GM21515 (cell line): ENCODE results near the gene JPH4.
"Not testable (repeated sequence)": the region's sequence is repeated elsewhere in the genome, so short reads cannot be mapped to it uniquely, and the experiment has no call there.

Experiments used
- ATAC-seq: cut with Tn5 transposase; IDR thresholded peaks from one replicate; pipeline ENCODE4 v1.9.1; 2021; ENCODE audit not compliant: unreplicated experiment

JPH4 gene

GRCh38 chr14:23578560-23579310 lies at the start of gene JPH4:
Gene JPH4, minus strand, starts transcription at chr14:23578790. Its CDS starts 1,337 bp downstream, at chr14:23577453.
- ATAC-seq = no peak

- no peak for ATAC-seq
These were observed 49.4 kb upstream of the JPH4 start for GRCh38 chr14:23627961-23628360.

DNA sequence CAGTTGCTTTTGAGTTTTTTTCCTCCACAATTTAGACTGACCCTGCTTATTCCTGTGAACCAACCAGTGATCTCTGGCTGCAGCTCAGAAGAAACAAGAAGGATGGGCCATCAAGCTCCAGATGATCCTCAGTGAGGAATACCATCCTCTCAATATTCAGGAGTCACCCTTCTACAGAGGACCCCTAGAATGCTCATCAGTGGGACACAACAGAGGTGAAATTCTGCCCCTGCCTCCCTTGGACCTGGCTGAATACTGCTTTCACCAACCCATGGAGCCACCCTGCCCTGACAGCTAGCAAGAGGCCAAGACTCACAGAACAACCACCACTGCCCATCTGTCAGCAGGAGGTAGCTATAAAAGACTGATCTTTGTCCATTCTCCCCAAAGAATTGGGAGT lies 48.4 kb upstream of the JPH4 start:
- ATAC-seq = no peak

DNA sequence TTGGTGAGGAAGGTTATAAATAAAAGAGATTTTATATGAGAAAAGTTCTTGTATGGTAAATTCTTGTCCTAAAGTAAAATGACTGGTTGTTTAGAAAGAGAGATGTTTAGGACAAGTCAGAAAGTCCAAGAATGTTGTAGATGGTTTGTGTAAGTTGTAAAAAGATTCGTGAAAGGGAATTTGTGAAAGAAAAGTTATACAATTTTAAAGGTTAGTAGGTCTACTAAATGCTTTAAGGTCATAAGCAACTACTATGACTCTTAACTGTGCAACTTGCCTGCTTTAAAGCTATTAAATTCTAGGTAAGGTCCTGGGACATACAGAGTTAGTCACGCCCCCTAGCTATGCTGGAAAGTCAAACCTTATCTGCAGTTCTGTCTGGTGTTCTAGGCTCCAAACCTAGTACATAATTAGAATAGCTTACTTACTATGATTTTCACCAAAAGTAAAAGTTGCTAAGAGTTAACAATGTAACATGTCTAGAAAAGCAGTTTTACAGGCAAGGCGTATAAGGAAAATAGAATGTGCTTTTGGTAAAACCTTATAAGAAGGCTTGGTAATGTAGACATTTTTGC lies 46.3 kb upstream of the JPH4 start:
- ATAC-seq = no peak

GRCh38 chr14:23623962-23624361 lies 45.4 kb upstream of the JPH4 start:
- ATAC-seq = no peak

DNA sequence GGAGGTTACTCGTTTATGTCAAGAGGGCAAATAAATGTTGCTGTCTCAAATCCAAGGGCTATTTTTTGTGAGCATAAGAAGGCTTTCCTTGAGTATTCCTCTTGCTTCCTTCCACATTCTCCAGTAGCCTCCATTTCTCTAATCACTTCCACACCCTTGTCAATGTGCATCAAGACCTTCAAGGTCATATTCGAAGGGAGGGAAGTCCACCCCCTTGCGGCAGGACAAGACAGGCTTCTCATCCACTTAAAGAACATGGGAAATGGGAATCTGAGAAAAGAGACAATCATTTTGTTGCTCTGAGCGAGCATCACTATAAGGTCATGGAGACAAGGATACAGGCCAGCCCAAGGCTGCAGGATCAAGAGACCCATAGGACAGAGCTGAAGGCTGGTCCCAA lies 44.4 kb upstream of the JPH4 start:
- ATAC-seq = no peak

GRCh38 chr14:23621932-23622730 lies 43.5 kb upstream of the JPH4 start:
- ATAC-seq = no peak

DNA sequence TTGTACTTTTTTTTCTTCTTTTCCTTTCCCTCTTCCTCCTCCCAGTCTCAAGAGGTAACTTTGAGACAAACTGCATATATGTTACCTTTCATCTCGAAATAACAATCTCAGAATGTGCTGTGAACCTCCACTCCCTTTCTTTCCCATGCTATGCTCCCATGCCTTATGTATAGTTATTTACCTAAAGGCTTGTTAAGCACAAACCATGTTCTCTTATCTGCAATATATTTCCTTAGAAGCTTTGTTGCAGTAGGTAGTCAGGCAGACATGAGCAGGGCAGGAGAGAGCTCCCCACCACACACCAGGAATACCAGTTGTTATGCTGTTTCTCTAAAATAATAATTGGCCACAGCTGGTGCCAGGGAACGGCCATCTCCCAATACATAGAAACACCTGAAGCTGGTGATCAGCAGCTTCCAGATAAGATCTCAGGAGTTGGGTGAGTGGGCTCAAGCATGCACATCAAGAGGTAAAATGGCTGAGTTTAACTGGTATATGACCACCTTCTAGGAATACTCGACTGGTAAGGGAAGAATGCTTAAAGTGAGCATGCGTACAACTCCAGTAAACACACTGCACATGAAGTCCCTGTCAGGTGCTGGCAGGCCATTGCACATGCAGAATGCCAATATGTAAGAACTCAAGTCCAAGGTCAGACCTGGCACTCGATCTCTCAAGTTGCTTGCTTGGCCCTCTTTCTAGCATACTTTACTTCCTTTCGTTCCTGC lies 42.8 kb upstream of the JPH4 start:
- ATAC-seq = no peak

DNA sequence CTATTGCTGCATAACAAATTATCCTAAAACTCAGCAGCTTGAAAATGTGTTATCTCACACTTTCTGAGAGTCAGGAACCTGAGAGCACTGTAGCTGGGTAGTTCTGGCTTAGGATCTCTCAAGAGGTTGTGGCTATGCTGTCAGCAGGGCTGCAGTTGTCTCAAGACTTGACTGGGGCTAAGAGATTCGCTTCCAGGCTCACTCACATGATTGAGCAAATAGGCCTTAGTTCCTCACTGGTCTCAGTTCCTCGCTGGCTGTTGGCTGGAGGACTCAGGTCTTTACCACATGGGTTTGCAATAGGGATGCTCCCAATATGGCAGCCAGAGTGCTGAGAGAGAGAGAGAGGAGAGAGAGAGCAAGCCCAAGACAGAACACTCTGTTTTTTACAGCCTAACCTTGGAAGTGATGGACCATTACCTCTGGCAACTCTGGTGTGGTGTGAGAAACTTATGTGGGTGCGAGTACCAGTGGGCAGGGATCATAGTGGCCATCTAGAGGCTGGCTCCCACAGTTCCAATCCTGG lies 41.6 kb upstream of the JPH4 start:
- no peak for ATAC-seq

DNA sequence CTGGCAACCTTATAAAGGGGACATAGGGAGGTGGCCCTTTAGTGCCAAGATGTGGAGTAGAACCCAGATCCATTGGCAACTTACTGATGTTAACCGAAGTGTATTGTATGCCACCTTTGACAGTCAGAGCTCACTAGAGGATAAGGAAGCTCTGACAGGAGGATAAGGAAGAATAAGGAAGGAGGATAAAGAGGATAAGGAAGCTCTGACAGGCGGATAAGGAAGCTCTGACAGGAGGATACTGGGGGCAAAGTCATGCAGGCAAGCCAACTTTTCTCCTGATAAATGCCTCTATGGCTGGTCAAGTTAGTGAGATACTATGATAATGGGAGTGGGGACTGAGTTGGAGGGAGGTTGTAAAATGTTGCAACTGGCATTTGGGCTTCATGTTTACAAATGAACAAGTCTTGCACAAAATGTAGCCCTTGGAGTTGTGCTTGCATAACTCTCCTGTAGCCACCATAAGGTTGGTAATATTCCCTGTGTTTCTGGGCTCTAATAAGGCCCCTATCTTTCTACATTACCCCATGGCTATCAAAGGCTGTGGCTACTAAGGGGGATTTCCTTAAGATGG lies 39.9 kb upstream of the JPH4 start:
- no peak for ATAC-seq

DNA sequence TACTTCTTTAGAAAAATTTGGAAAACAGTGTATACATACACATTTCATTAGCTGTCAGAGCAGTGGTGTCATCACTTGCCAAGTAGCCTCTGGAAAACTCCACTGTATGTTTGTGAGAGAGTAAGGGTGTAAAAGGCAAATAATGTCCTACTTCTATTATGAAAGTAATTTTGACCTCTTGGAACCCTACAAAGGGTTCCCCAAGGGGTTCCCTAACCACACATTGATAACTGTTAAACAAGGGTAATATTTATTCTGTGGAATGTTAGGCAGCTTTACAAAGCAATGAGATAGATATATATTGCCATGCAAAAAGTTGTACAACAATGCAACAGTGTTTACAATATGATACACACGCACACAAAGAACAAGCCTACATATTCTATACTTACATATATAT lies 38.9 kb upstream of the JPH4 start:
- ATAC-seq = no peak

- no peak for ATAC-seq
These were observed 37.3 kb upstream of the JPH4 start for GRCh38 chr14:23615856-23616255.

- ATAC-seq = no peak
These were observed 35.8 kb upstream of the JPH4 start for GRCh38 chr14:23614395-23614828.

DNA sequence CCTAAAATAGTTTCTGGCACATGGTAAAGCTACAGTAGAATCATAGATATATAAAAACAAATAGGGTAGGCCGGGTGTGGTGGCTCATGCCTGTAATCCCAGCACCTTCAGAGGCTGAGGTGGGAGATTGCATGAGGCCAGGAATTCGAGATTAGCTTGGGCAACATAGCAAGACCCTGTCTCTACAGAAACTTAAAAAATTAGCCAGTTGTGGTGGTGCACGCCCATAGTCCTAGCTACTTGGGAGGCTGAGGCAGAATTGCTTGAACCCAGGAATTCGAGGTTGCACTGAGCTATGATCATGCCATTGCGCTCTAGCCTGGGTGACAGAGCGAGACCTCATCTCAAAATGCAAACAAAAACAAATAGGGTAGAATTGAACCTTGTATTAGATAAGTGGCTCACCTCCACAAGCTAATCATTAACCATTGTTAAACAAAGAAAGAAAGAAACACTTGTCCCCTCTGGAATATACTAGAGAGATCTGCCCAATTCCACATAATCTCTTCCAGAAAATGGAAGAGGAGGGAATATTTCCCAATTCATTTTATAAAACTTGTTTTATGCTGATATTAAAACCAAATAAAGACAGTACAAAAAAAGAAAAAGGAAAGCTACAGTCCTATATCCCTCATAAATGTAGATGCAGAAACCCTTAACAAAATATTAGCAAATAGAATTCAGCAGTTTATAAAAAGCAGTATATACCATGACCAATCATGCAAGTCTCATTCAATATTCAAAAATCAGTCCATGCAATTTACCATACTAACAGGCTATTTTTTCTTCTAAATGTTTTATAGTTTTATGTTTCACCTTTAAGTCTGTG lies 34.9 kb upstream of the JPH4 start:
- ATAC-seq = no peak

GRCh38 chr14:23612802-23613201 lies 34.2 kb upstream of the JPH4 start:
- no peak for ATAC-seq

DNA sequence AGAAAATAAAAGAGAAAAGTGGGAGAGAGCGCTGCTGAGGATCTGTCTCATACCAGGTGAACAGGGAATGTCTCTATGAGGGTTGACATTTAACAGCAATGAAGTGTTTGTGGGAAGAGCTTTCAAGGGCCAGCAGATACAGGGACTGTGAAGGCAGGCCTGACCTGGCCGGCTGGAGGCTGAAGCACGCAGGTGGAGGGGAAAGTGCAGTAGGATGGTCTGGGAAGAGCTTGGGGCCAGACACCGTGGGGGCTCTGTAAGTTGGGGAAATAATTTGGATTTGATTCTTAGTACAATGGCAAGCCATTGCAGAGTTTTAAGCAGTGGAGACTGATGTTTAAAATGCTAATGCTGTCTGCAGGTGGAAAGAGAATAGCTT lies 33.8 kb upstream of the JPH4 start:
- no peak for ATAC-seq

- no peak for ATAC-seq
These were observed 32.3 kb upstream of the JPH4 start for GRCh38 chr14:23610815-23611289.

DNA sequence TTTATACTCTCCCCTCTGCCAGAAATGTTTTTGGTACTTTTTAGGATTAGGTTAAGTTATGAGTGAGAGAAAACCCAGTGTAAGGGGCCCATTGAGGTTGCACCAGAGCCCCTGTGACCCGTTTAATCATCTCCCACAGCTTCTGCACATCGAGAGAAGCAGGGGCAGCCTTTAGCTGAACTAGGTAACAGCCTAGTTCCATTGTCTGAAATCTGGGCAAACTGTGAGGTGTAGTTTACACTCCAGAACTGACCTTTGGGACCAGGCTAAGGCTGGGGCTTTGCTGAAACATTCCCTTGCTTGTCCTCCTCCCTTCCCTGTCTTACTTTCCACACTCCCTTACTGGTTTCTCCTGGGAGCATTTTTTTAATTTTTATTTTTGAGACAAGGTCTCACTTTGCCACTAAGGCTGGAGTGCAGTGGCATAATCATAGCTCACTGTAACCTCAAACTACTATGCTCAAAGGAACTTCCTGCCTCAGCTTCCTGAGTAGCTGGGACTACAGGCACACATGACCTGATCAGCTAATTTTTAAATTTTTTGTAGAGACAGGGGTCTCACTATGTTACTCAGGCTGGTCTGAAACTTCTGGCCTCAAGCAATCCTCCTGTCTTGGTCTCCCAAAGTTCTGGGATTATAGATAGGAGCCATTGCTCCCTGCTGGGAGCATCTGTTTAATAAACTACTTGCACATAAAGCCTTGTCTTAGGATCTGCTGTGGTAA lies 31.7 kb upstream of the JPH4 start:
- ATAC-seq = no peak

DNA sequence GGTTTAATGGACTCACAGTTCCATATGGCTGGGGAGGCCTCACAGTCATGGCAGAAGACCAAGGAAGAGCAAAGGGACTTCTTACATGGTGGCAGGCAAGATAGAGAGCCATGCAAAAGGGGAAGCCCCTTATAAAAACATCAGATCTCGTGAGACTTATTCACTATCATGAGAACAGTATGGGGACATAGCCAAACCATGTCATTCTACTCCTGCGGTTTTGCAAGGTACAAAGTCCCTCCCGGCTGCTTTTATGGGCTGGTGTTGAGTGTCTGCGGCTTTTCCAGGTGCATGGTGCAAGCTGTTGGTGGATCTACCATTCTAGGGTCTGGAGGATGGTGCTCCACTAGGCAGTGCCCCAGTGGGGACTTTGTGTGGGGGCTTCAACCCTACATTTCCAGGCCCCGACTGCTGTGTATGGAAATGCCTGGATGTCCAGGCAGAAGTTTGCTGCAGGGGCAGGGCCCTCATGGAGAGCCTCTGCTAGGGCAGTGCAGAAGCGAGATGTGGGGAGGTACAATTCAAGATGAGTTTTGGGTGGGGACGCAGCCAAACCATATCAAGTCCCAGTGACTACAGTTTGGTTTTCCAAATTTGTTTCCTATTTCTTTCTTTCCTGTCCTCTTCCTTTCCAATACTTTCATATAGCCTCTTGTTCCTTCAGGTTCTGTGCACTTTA lies 31.0 kb upstream of the JPH4 start:
- not testable (repeated sequence) for ATAC-seq
